HUES6 (cell line): Measurements from ENCODE around the gene FGD4.
"Not testable (repeated sequence)": the region's sequence is repeated elsewhere in the genome, so short reads cannot be mapped to it uniquely, and the experiment has no call there.

ENCODE experiments used
- H3K27ac ChIP-seq: 2 replicates; pipeline ENCODE4 v1.7.0; 2013; ENCODE audit warnings: low read depth, mild to moderate bottlenecking, low read length, inconsistent platforms
- H3K27me3 ChIP-seq: 2 replicates; pipeline ENCODE4 v1.6.1; 2013; ENCODE audit warnings: low read length; ENCODE audit not compliant: control insufficient read depth, insufficient read depth
- H3K36me3 ChIP-seq: 2 replicates; pipeline ENCODE4 v1.6.1; 2013; ENCODE audit warnings: low read length; ENCODE audit not compliant: control insufficient read depth, insufficient read depth
- H3K4me1 ChIP-seq: 2 replicates; pipeline ENCODE4 v1.6.1; 2013; ENCODE audit warnings: low read length; ENCODE audit not compliant: control insufficient read depth, insufficient read depth
- H3K4me3 ChIP-seq: 2 replicates; pipeline ENCODE4 v1.5.1; 2013; ENCODE audit warnings: low read depth, low read length
- H3K9ac ChIP-seq: one replicate; pipeline ENCODE4 v1.6.1; 2013; ENCODE audit warnings: mild to moderate bottlenecking, low read length
- H3K9me3 ChIP-seq: 2 replicates; pipeline ENCODE4 v1.6.1; 2013; ENCODE audit warnings: low read depth, low read length; ENCODE audit not compliant: control insufficient read depth, insufficient read depth

The FGD4 gene

DNA sequence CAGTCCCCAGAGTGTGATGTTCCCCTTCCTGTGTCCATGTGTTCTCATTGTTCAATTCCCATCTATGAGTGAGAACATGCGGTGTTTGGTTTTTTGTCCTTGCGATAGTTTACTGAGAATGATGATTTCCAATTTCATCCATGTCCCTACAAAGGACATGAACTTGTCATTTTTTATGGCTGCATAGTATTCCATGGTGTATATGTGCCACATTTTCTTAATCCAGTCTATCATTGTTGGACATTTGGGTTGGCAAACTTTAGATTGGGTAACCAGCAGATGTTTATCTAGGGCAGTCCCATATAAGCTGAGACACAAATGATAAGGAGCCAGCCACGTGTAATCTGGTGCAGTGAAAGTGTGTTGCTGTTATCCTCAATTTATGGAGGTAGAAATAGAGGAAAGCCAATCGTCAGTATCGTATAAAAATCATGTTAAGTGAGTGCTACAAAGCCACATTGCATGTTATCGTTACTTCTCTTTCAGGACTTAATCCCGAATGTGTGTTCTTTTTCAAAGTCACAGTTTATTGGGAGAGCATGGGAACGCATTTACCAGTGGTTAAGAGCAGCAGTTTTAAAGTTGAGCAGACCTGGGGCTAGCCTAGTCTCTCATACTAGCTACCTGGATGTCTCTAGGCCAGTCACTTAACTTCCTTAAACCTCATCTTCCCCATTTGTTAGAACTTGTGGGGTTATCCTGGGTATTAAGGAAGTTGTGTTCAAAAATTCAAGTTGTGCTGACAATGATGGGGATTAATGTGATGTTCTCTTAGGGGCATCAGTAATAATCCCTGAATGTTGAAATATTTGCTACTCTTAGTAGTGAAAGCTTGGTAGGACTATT, 108.0 kb downstream of the FGD4 start:
- peaks cover 25% of the 10 kb centered on the region for H3K4me1 ChIP-seq
- not testable (repeated sequence) for H3K36me3 ChIP-seq, H3K27me3 ChIP-seq, H3K27ac ChIP-seq, H3K9ac ChIP-seq, H3K4me3 ChIP-seq, H3K9me3 ChIP-seq

DNA sequence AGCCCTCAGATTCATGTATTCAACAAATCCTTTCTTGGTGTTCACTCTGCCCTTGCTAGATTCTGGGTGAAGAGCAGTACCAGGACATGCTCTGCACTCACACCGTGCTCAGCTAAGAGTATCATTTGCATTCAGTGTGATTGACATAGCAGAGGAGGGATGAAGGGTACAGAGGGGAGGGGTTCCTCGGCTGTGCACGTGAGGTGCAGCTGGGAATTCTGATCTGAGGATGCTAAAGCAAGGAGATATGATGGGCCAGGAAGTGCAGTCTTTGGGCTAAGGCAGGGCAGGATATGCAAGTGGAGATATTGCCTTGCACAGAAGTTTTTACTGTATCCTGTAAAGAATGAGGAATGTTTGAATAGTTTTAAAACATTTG, 108.6 kb downstream of the FGD4 start:
- no peaks in the 10 kb centered on the region for H3K36me3 ChIP-seq
- no peak overlapping the region for H3K27ac ChIP-seq
- H3K9me3 ChIP-seq: no peaks in the 10 kb centered on the region
- H3K9ac ChIP-seq: no peak overlapping the region
- H3K4me1 ChIP-seq: peaks cover 21% of the 10 kb centered on the region
- H3K4me3 ChIP-seq: no peak overlapping the region
- no peaks in the 10 kb centered on the region for H3K27me3 ChIP-seq

DNA sequence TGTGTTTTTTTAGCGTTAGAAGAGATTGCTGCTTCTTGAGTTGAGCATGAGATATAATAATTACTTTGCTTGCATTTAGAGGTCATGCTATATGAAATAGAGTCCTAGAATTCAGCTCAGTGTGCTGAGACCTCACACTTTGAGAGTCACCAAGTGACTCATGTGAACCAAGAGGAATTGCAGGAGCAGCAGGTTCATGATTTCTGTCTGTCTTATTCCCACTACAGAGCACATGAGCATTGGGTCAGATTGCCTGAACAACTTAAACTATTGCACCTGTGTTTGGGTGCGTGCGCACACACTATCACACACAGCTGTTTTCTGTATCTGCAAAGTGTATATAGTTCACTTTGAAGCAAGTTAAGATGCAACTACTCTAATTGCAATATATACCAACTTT, 109.3 kb downstream of the FGD4 start:
- H3K4me3 ChIP-seq: no peak overlapping the region
- H3K9me3 ChIP-seq: no peaks in the 10 kb centered on the region
- H3K4me1 ChIP-seq: peaks cover 23% of the 10 kb centered on the region
- no peaks in the 10 kb centered on the region for H3K27me3 ChIP-seq
- H3K9ac ChIP-seq: no peak overlapping the region
- no peak overlapping the region for H3K27ac ChIP-seq
- H3K36me3 ChIP-seq: no peaks in the 10 kb centered on the region

DNA sequence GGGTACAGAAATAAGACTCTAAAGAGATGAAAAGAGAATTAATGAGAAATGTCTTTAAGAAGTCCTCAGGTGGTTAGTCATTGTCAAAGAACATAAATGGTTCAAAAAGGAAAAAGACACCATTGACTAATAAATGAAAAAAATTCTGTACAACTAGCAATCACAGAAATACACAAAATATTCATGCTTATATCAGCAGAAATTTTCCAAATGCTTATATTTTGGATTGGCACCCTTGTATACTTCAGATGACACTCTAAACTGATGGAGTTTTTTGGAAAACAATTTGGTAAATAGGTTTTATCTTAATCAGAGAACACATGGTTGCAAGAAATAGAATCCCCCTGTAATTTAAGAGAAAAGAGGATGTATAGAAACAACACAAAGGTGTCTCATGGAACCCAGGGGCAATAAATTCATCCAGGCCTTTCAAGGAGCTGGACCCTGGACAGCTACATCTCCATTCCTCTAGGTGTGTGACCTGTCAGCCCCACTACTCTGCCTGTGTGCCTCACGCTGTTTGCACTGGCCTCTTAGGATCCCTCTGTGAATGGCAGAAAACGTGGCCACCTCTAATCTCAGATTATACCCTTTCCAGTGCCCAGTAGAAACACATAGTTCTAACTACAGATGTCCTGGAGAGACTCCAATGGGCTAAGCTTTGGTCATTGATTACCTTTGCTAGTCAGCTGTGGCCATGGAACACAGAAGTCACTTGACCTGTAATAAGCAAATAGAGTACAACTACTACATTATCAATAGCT, 110.2 kb downstream of the FGD4 start:
- Histone ChIP-seq H3K9me3 (no peaks in the 10 kb centered on the region), H3K4me3 (no peak overlapping the region), H3K36me3 (no peaks in the 10 kb centered on the region), H3K27ac (no peak overlapping the region), H3K9ac (no peak overlapping the region), H3K27me3 (no peaks in the 10 kb centered on the region), H3K4me1 (peaks cover 17% of the 10 kb centered on the region)

DNA sequence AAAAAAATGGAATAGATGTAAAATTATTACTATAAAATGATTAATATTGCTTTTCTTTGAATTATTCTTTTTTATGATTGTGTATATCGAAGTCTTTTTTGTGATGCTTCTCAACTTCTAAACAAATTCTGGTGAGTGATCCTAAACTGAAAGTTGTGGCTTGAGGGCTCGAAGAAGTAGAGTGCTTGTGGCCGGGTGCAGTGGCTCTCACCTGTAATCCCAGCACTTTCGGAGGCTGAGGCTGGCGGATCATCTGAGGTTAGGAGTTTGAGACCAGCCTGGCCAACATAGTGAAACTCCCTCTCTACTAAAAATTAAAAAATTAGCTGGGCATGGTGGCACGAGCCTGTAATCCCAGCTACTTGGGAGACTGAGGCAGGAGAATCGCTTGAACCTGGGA, 112.6 kb downstream of the FGD4 start:
- H3K9ac ChIP-seq, H3K9me3 ChIP-seq, H3K27ac ChIP-seq, H3K36me3 ChIP-seq, H3K4me3 ChIP-seq, H3K27me3 ChIP-seq: not testable (repeated sequence)
- H3K4me1 ChIP-seq: peaks cover 20% of the 10 kb centered on the region

DNA sequence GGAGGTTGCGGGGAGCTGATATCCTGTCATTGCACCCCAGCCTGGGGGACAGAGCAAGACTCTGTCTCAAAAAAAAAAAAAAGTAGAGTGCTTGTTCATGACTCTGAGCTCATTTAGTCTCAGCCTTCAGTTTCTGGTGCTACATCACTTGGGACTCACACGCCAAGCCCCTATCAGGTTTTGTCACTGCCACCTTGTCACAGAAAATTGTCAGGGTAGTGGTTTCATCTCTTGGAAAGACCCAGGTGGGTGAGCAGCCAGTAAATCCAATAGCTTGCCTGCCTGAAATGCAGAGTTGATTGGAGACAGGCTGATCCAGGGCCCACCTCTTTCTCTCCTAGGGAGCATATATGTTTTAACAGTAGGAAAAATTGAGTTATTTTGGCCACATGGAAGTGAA, 113.0 kb downstream of the FGD4 start:
- H3K9ac ChIP-seq: no peak overlapping the region
- no peaks in the 10 kb centered on the region for H3K36me3 ChIP-seq
- H3K27me3 ChIP-seq: no peaks in the 10 kb centered on the region
- H3K4me3 ChIP-seq: no peak overlapping the region
- no peak overlapping the region for H3K27ac ChIP-seq
- peaks cover 20% of the 10 kb centered on the region for H3K4me1 ChIP-seq
- H3K9me3 ChIP-seq: no peaks in the 10 kb centered on the region

DNA sequence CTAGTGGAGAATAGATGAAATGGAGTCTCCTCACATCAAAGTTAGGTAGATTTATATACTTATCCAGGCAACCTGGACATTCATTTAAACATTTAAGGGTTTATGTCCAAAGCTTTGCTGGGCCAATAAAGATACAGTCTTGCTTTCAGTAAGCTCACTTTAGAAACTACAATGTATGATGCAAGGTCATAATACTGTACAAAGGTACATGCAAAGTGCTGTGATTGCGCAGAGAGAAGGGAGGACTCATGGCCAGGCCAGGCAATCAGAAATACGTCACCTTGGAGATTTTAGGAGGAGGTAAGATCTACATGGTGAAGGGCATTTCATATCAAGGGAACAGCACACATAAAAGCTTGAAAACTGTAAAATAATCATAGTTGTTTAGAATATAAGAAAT, 113.6 kb downstream of the FGD4 start:
- Histone ChIP-seq H3K27ac (no peak overlapping the region), H3K4me1 (peaks cover 20% of the 10 kb centered on the region), H3K9me3 (no peaks in the 10 kb centered on the region), H3K9ac (no peak overlapping the region), H3K27me3 (no peaks in the 10 kb centered on the region), H3K4me3 (no peak overlapping the region), H3K36me3 (no peaks in the 10 kb centered on the region)

DNA sequence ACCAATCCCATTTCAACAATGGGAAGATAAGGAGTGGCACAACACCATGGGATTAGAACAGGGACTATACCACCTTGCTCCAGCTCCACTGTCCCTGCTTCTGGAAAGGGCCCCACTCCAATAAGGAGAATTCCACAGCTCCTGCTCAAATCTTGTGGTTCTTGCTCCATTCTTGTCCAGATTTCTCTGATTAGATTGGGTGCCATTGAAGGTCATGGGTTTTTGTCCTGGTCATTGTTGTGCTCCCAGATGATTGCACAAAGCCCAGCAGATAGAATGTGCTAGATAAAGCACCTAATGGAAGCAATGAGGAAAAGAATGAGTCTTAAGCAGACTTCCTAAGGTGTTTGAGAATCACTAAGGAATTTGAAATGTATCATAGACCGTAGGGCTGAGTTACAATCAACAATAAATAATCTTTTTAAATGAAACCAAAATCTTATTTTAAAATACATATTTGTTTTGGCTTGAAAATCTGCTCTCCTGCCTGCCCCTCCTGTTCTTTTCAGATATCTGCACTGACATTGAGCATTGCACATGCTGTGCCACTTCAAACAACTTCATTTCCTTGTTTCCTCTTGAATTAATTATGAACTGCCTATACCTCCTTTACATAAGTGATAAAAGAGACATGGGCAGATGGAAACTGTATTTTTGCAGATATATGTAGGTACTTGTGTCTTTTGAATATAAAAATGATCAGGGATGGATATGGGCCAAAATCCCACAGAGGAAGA, 115.9 kb downstream of the FGD4 start:
- Histone ChIP-seq H3K36me3 (no peaks in the 10 kb centered on the region), H3K27ac (no peak overlapping the region), H3K4me1 (peaks cover 20% of the 10 kb centered on the region), H3K9me3 (no peaks in the 10 kb centered on the region), H3K4me3 (no peak overlapping the region), H3K9ac (no peak overlapping the region), H3K27me3 (no peaks in the 10 kb centered on the region)

DNA sequence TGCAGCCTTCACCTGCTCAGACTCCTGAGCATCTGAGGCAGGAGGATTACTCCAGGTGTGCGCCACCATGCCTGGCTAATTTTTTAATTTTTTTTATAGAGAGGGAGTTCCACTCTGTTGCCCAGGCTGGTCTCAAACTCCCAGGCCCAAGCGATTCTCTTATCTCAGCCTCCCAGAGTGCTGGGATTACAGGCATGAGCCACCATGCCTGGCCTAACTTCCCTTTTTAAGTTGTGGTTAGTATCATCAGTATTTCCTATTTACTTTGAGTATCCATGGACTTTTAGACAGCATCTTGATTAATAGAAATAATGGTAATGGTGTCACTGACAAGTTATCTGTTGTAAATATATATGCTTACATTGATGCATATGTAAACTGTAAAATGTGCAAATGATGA, 116.9 kb downstream of the FGD4 start:
- Histone ChIP-seq H3K4me3 (no peak overlapping the region), H3K4me1 (peaks cover 21% of the 10 kb centered on the region), H3K9me3 (no peaks in the 10 kb centered on the region), H3K36me3 (no peaks in the 10 kb centered on the region), H3K27ac (no peak overlapping the region), H3K9ac (no peak overlapping the region), H3K27me3 (no peaks in the 10 kb centered on the region)

DNA sequence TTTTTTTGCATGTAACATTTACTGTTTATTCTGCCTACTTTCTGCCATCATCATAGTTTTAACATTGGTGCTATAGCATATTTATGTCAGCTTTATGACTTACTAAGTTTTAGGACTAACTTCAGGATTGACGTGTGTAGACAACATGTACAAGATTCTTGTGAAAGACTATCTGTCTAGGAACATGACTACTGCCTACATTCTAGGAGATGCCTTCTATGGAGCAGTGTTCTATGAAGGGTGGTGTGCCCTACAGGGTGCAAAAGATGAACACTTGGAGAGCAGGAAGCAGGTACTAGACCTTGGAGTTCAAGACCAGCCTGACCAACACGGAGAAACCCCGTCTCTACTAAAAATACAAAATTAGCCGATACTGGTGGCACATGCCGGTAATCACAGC, 118.6 kb downstream of the FGD4 start:
- Histone ChIP-seq H3K36me3 (no peaks in the 10 kb centered on the region), H3K4me1 (peaks cover 32% of the 10 kb centered on the region), H3K9ac (no peak overlapping the region), H3K4me3 (no peak overlapping the region), H3K27me3 (no peaks in the 10 kb centered on the region), H3K9me3 (no peaks in the 10 kb centered on the region), H3K27ac (no peak overlapping the region)

DNA sequence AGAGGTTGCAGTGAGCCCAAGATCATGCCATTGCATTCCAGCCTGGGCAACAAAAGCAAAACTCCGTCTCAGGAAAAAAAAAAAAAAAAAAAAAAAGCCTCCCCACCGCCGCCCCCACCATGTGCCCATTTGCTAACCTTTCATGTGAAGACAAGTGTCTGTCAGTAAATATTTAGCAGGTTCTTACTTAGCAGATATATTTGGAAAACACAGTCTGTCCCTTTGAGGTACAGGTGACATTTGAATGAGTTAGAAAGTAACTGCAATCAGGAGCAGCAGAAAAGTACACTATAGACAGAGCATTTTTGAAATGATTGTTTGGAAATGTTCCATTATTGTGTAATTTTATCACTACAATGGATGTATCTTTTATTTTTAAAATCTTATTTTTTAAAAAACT, 119.7 kb downstream of the FGD4 start:
- H3K4me3 ChIP-seq: no peak overlapping the region
- H3K27ac ChIP-seq: no peak overlapping the region
- no peaks in the 10 kb centered on the region for H3K9me3 ChIP-seq
- no peaks in the 10 kb centered on the region for H3K36me3 ChIP-seq
- H3K4me1 ChIP-seq: peaks cover 30% of the 10 kb centered on the region
- no peak overlapping the region for H3K9ac ChIP-seq
- no peaks in the 10 kb centered on the region for H3K27me3 ChIP-seq
